ENCODE results near the gene MPRIP.

The MPRIP gene

DNA sequence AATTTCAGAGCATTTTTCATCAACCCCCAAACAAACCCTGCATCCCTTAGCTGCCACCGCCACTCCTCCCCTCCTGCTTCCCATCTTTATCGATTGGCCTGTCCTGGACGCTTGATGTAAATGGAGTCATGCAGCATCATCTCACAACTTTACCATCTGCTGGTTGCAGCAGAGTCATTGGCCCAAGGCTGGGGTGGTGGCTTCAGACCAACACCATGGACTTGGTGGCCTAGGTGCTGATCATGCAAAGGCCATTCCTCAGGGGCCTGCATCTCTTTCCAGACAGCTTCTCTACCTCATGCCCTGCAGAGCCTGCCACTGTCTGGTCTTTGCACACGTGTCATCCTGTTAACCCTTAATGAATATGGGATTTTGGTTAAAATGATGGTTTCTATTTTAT, 73.4 kb downstream of the MPRIP start:
- H3K27me3 ChIP-seq (ENCODE audit: control insufficient read depth, insufficient read depth, low read length) = no peaks in the 10 kb centered on the region
- no peak overlapping the region for H3K4me3 ChIP-seq (ENCODE audit: low read depth, low read length)
- no peaks in the 10 kb centered on the region for H3K9me3 ChIP-seq (ENCODE audit: control insufficient read depth, insufficient read depth, low read length)
- H3K9ac ChIP-seq (ENCODE audit: low read depth, low read length) = no peak overlapping the region
- no peaks in the 10 kb centered on the region for H3K36me3 ChIP-seq (ENCODE audit: control insufficient read depth, insufficient read depth, low read length)
- no peaks in the 10 kb centered on the region for H3K4me1 ChIP-seq (ENCODE audit: control insufficient read depth, insufficient read depth, low read length)
- H3K27ac ChIP-seq (ENCODE audit: low read depth, low read length) = no peak overlapping the region

DNA sequence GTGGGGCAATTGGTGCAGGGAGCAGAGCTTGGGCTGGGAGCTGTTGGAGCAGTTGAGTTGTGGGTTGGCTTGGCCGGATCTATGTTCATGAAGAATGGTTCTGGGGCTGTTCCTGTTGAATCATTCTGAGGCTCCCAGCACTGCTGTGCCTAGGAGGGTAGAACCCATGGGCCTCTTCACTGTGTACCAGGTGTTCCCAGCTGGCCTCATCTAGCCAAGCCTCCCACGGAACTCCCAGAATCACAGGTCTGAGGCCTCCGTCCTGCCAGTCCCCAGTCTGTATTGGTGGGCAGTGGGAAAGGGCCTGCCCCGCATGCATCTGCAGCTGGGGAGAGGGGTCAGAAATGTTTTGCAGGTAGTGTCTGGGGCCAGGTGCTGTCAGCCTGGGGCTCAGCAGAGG, 74.1 kb downstream of the MPRIP start:
- Histone ChIP-seq H3K9ac (ENCODE audit: low read depth, low read length) (no peak overlapping the region), H3K4me1 (ENCODE audit: control insufficient read depth, insufficient read depth, low read length) (no peaks in the 10 kb centered on the region), H3K4me3 (ENCODE audit: low read depth, low read length) (no peak overlapping the region), H3K27me3 (ENCODE audit: control insufficient read depth, insufficient read depth, low read length) (no peaks in the 10 kb centered on the region), H3K36me3 (ENCODE audit: control insufficient read depth, insufficient read depth, low read length) (no peaks in the 10 kb centered on the region), H3K9me3 (ENCODE audit: control insufficient read depth, insufficient read depth, low read length) (no peaks in the 10 kb centered on the region), H3K27ac (ENCODE audit: low read depth, low read length) (no peak overlapping the region)

DNA sequence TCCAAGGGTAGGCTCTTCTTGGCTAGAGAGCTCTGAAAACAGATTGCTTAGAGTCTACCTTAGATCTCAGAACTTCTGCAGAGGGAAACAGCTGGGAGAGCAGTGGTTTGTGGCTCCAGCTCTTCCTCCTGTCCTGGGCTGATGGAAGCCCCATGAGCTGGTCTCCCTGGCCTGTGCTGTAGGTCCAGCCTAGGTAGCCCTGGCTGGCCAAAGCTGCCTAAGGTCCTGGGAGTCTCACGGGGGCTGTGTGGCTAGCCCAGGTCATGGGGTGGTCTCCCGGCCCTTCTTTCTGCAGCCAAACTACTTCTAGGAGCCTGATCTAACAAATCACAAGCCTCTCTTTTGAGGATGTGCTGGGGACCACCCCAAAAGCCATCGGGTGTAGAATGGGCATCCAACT, 75.7 kb downstream of the MPRIP start:
- Histone ChIP-seq H3K9ac (ENCODE audit: low read depth, low read length) (no peak overlapping the region), H3K4me3 (ENCODE audit: low read depth, low read length) (no peak overlapping the region), H3K4me1 (ENCODE audit: control insufficient read depth, insufficient read depth, low read length) (no peaks in the 10 kb centered on the region), H3K27me3 (ENCODE audit: control insufficient read depth, insufficient read depth, low read length) (no peaks in the 10 kb centered on the region), H3K9me3 (ENCODE audit: control insufficient read depth, insufficient read depth, low read length) (no peaks in the 10 kb centered on the region), H3K36me3 (ENCODE audit: control insufficient read depth, insufficient read depth, low read length) (no peaks in the 10 kb centered on the region), H3K27ac (ENCODE audit: low read depth, low read length) (no peak overlapping the region)

DNA sequence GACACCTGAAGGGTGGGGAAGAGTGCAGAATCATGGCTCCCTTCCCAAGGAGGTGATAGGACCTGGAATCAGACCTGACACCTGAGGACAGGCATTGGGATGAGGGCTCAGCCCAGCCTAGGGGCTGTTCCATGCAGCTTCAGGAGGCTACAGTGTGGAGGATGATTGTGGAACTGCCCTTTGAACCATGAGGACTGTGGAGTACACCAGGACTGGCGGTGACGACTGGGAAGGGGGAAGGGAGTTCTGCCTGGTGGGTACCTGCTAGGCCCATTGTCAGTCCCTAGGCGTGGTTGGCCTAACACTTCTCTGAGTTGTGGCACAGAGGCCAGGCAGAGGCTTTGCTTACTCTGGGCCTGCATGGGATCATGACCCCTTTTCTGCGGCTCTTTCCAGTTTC, 76.1 kb downstream of the MPRIP start:
- Histone ChIP-seq H3K27ac (ENCODE audit: low read depth, low read length) (no peak overlapping the region), H3K9me3 (ENCODE audit: control insufficient read depth, insufficient read depth, low read length) (no peaks in the 10 kb centered on the region), H3K4me3 (ENCODE audit: low read depth, low read length) (no peak overlapping the region), H3K27me3 (ENCODE audit: control insufficient read depth, insufficient read depth, low read length) (no peaks in the 10 kb centered on the region), H3K36me3 (ENCODE audit: control insufficient read depth, insufficient read depth, low read length) (no peaks in the 10 kb centered on the region), H3K9ac (ENCODE audit: low read depth, low read length) (no peak overlapping the region), H3K4me1 (ENCODE audit: control insufficient read depth, insufficient read depth, low read length) (no peaks in the 10 kb centered on the region)

DNA sequence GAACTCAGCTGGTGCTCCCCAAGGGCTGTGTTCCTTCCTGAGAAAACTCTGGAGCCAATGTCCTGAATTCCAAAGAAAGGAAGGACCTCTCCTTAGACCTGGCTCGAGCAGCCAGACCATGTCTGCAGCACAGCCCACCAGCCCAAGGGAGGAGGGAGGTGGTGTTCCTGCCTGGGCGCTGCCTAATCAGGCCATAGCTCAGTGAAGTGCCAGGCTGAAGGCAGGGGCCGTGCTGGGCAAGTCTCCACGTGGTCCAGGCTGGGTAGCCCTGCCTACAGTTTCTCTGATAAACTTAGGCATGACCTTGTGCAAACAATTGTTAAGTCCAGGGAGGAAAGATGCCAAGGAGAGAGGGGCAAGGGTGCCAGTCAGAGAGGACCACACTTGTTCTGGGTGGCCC, 76.8 kb downstream of the MPRIP start:
- Histone ChIP-seq H3K27ac (ENCODE audit: low read depth, low read length) (no peak overlapping the region), H3K9me3 (ENCODE audit: control insufficient read depth, insufficient read depth, low read length) (no peaks in the 10 kb centered on the region), H3K36me3 (ENCODE audit: control insufficient read depth, insufficient read depth, low read length) (no peaks in the 10 kb centered on the region), H3K9ac (ENCODE audit: low read depth, low read length) (no peak overlapping the region), H3K4me1 (ENCODE audit: control insufficient read depth, insufficient read depth, low read length) (no peaks in the 10 kb centered on the region), H3K4me3 (ENCODE audit: low read depth, low read length) (no peak overlapping the region), H3K27me3 (ENCODE audit: control insufficient read depth, insufficient read depth, low read length) (no peaks in the 10 kb centered on the region)

DNA sequence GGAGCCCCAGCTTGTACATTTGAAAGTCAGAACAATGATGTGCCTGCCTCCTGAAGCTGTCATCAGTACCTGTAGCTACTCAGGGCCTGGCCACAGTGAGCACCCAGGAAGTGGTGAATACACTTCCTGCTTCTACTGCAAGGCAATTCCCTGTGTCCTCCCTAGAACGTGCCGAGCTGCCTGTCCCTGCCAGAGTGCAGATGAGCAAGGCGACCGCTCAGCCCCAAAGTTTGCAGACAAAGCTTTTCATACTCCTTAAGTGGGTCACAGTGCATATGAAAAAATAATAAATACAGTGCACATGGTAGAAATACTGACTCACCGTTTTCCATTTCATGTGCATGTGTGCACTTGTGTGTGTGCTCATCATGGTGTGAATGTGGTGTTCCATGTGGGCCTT, 77.3 kb downstream of the MPRIP start:
- Histone ChIP-seq H3K27ac (ENCODE audit: low read depth, low read length) (no peak overlapping the region), H3K36me3 (ENCODE audit: control insufficient read depth, insufficient read depth, low read length) (no peaks in the 10 kb centered on the region), H3K4me1 (ENCODE audit: control insufficient read depth, insufficient read depth, low read length) (no peaks in the 10 kb centered on the region), H3K27me3 (ENCODE audit: control insufficient read depth, insufficient read depth, low read length) (no peaks in the 10 kb centered on the region), H3K4me3 (ENCODE audit: low read depth, low read length) (no peak overlapping the region), H3K9ac (ENCODE audit: low read depth, low read length) (no peak overlapping the region), H3K9me3 (ENCODE audit: control insufficient read depth, insufficient read depth, low read length) (no peaks in the 10 kb centered on the region)

DNA sequence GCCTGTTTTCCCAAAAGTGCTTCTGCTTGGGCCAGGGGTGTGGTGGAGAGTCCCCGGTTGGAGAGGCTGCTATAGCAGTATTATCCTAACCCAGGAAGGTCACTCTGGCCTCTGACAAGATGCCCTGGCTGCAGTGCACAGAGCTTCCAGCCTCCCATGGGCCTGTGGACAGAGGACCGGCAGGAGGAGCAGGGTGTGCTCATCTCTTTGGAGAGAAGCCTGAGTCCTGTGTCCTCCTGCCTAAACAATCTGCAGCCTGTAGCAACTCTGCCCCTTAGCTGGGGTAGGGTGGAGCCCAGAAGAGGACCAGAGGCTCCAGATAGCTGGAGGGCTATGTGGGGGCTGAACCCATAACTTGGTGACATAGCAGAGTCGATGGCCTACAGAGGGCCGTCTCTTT, 78.0 kb downstream of the MPRIP start:
- H3K4me3 ChIP-seq (ENCODE audit: low read depth, low read length) = no peak overlapping the region
- no peaks in the 10 kb centered on the region for H3K36me3 ChIP-seq (ENCODE audit: control insufficient read depth, insufficient read depth, low read length)
- H3K9me3 ChIP-seq (ENCODE audit: control insufficient read depth, insufficient read depth, low read length) = no peaks in the 10 kb centered on the region
- H3K4me1 ChIP-seq (ENCODE audit: control insufficient read depth, insufficient read depth, low read length) = no peaks in the 10 kb centered on the region
- H3K27me3 ChIP-seq (ENCODE audit: control insufficient read depth, insufficient read depth, low read length) = no peaks in the 10 kb centered on the region
- H3K27ac ChIP-seq (ENCODE audit: low read depth, low read length) = no peak overlapping the region
- H3K9ac ChIP-seq (ENCODE audit: low read depth, low read length) = no peak overlapping the region

DNA sequence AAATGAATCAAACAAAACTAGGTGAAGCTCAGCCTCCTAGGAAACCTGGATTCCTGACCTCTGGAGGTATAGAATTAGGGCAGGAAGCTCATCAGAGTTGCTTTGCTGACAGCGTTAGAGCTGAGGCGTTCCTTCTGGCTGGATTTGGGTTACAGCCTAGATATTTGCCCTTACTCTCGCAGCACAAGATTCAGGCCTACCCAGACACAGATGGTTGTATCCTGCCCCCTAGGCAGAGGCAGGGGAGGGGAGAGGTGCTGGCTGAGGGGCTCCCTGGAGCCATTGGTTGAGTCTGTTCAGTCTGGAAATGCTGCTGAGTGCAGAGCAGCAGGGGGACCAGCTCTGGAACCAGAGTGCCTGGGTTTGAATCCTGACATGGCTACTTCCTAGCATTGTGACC, 78.4 kb downstream of the MPRIP start:
- H3K9ac ChIP-seq (ENCODE audit: low read depth, low read length) = no peak overlapping the region
- no peak overlapping the region for H3K27ac ChIP-seq (ENCODE audit: low read depth, low read length)

DNA sequence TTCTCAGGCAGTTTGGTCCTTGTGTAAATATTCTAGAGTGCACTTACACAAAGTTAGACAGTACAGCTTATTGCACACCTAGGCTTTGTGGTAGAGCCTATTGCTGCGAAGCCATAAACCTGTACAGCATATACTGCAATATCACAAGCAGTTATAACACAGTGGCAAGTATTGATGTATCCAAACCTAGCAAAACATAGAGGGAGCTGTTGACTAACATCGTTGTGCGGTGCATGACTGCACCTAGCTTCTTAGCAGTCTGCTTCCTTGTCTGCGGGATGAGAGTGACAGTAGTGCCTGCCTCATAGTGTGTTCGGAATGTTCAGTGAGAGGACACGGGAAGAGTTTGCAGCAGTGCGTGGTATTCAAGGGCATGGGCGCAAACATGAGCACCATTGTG, 78.9 kb downstream of the MPRIP start:
- Histone ChIP-seq H3K9me3 (ENCODE audit: control insufficient read depth, insufficient read depth, low read length) (no peaks in the 10 kb centered on the region), H3K36me3 (ENCODE audit: control insufficient read depth, insufficient read depth, low read length) (no peaks in the 10 kb centered on the region), H3K4me1 (ENCODE audit: control insufficient read depth, insufficient read depth, low read length) (no peaks in the 10 kb centered on the region), H3K4me3 (ENCODE audit: low read depth, low read length) (no peak overlapping the region), H3K27ac (ENCODE audit: low read depth, low read length) (no peak overlapping the region), H3K27me3 (ENCODE audit: control insufficient read depth, insufficient read depth, low read length) (no peaks in the 10 kb centered on the region), H3K9ac (ENCODE audit: low read depth, low read length) (no peak overlapping the region)

More for the DNA sequence above, 78.4 kb downstream of the MPRIP start:
- no peak overlapping the region for H3K4me3 ChIP-seq (ENCODE audit: low read depth, low read length)
- no peaks in the 10 kb centered on the region for H3K27me3 ChIP-seq (ENCODE audit: control insufficient read depth, insufficient read depth, low read length)
- H3K9me3 ChIP-seq (ENCODE audit: control insufficient read depth, insufficient read depth, low read length) = no peaks in the 10 kb centered on the region
- H3K4me1 ChIP-seq (ENCODE audit: control insufficient read depth, insufficient read depth, low read length) = no peaks in the 10 kb centered on the region
- no peaks in the 10 kb centered on the region for H3K36me3 ChIP-seq (ENCODE audit: control insufficient read depth, insufficient read depth, low read length)

DNA sequence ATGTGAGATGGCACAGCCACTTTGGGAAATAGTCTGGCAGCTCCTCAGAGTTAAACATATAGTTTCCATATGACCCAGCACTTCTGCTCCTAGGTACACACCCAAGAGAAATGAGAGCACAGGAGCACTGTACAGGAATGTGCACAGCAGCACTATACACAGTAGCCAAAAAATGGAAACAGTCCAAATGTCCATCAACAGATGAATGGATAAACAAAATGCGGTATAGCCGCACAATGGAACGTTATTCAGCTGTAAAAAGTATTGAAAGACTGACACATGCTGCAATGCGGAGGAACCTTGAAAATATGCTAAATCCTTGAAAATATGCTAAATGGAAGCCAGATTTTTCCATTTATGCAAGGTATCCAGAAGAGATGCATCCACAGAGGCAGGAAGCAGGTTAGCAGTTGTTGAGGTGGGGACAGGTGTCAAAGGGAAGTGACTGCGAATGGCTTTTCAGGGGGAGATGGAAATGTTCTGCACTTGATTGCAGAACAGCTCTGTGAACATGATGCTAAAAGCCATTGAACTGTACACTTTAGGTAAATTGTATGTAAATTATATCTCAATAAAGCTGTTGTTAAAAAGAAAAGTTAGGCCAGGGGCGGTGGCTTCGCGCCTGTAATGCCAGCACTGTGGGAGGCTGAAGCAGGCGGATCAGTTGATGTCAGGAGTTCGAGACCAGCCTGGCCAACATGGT, 80.7 kb downstream of the MPRIP start:
- H3K4me3 ChIP-seq (ENCODE audit: low read depth, low read length) = no peak overlapping the region
- no peaks in the 10 kb centered on the region for H3K9me3 ChIP-seq (ENCODE audit: control insufficient read depth, insufficient read depth, low read length)
- H3K36me3 ChIP-seq (ENCODE audit: control insufficient read depth, insufficient read depth, low read length) = no peaks in the 10 kb centered on the region; the same call in 1 of the 2 replicates
- no peak overlapping the region for H3K9ac ChIP-seq (ENCODE audit: low read depth, low read length)
- no peak overlapping the region for H3K27ac ChIP-seq (ENCODE audit: low read depth, low read length)
- H3K4me1 ChIP-seq (ENCODE audit: control insufficient read depth, insufficient read depth, low read length) = no peaks in the 10 kb centered on the region
- no peaks in the 10 kb centered on the region for H3K27me3 ChIP-seq (ENCODE audit: control insufficient read depth, insufficient read depth, low read length)

DNA sequence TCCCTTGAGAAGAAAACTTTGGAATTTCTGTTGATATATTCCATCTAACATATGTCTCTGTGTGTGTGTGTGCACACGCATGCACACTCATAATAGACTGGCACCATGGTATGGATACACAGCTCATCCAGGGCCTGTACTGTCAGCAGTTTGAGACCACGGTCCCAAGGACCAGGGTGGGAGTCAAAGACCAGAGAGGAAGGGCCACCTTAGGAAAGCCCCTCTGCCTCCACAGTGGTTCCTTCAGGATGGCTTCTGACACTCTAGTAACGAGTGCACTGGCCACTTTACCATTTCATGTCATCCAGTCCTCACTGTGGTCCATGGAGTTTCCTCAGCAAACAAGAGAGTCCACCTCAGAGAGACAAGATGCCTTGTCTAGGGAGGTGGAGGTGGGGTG, 82.1 kb downstream of the MPRIP start:
- H3K27ac ChIP-seq (ENCODE audit: low read depth, low read length) = no peak overlapping the region
- no peak overlapping the region for H3K9ac ChIP-seq (ENCODE audit: low read depth, low read length)
- no peaks in the 10 kb centered on the region; the same call in 1 of the 2 replicates for H3K36me3 ChIP-seq (ENCODE audit: control insufficient read depth, insufficient read depth, low read length)
- H3K27me3 ChIP-seq (ENCODE audit: control insufficient read depth, insufficient read depth, low read length) = no peaks in the 10 kb centered on the region
- no peaks in the 10 kb centered on the region for H3K4me1 ChIP-seq (ENCODE audit: control insufficient read depth, insufficient read depth, low read length)
- no peaks in the 10 kb centered on the region for H3K9me3 ChIP-seq (ENCODE audit: control insufficient read depth, insufficient read depth, low read length)
- H3K4me3 ChIP-seq (ENCODE audit: low read depth, low read length) = no peak overlapping the region
